Rectal smooth muscle tissue (tissue), 1 donor: ENCODE data around the gene ALKBH7.
A peak's percentile ranks its signal among the peaks of the same experiment; 100 is the strongest.

Experiments used
- H3K27ac ChIP-seq: one replicate; pipeline ENCODE4 v1.7.0; 2013; ENCODE audit warnings: low read depth, low read length, inconsistent platforms
- H3K27me3 ChIP-seq: one replicate; pipeline ENCODE4 v1.7.0; 2013; ENCODE audit warnings: low read length; ENCODE audit not compliant: control insufficient read depth, insufficient read depth
- H3K36me3 ChIP-seq: one replicate; pipeline ENCODE4 v1.7.0; 2013; ENCODE audit warnings: low read length; ENCODE audit not compliant: control insufficient read depth, insufficient read depth
- H3K4me1 ChIP-seq: one replicate; pipeline ENCODE4 v1.7.0; 2013; ENCODE audit warnings: low read length; ENCODE audit not compliant: control insufficient read depth, insufficient read depth
- H3K4me3 ChIP-seq: one replicate; pipeline ENCODE4 v1.7.0; 2013; ENCODE audit warnings: low read length
- H3K9ac ChIP-seq: one replicate; pipeline ENCODE4 v1.7.0; 2013; ENCODE audit warnings: low read length

Gene ALKBH7

GRCh38 chr19:6374711-6375410 is 2.3 kb downstream of the ALKBH7 start:
- peaks cover 6% of the 10 kb centered on the region for H3K4me1 ChIP-seq
- peaks cover 3% of the 10 kb centered on the region for H3K36me3 ChIP-seq
- no peak overlapping the region for H3K9ac ChIP-seq
- no peak overlapping the region for H3K27ac ChIP-seq
- H3K4me3 ChIP-seq: no peak overlapping the region
- H3K27me3 ChIP-seq: no peaks in the 10 kb centered on the region

- H3K27ac ChIP-seq: no peak within 1 kb of the TSS
These were observed 2.9 kb downstream of the ALKBH7 start, which contains the start of gene PSPN for GRCh38 chr19:6375411-6376010. TSS of gene PSPN (minus strand) at chr19:6375933. CDS start at chr19:6375849, 84 bp downstream.

GRCh38 chr19:6376512-6377190 is 4.1 kb downstream of the ALKBH7 start:
- Histone ChIP-seq H3K9ac (no peak overlapping the region), H3K4me1 (peaks cover 6% of the 10 kb centered on the region)

More at GRCh38 chr19:6375411-6376010, 2.9 kb downstream of the ALKBH7 start, which contains the start of gene PSPN:
- Histone ChIP-seq H3K36me3 (peaks cover 10% of the 10 kb centered on the region), H3K9ac (no peak within 1 kb of the TSS), H3K4me3 (no peak within 1 kb of the TSS), H3K27me3 (no peaks in the 10 kb centered on the region), H3K4me1 (peaks cover 6% of the 10 kb centered on the region)

GRCh38 chr19:6378041-6378440 is 5.4 kb downstream of the ALKBH7 start:
- Histone ChIP-seq H3K9ac (no peak overlapping the region), H3K27ac (no peak overlapping the region), H3K4me3 (no peak overlapping the region), H3K36me3 (peaks cover 25% of the 10 kb centered on the region), H3K27me3 (no peaks in the 10 kb centered on the region), H3K4me1 (peaks cover 6% of the 10 kb centered on the region)

More at GRCh38 chr19:6376512-6377190, 4.1 kb downstream of the ALKBH7 start:
- no peak overlapping the region for H3K27ac ChIP-seq
- peaks cover 20% of the 10 kb centered on the region for H3K36me3 ChIP-seq
- no peaks in the 10 kb centered on the region for H3K27me3 ChIP-seq
- no peak overlapping the region for H3K4me3 ChIP-seq

- no peak overlapping the region for H3K9ac ChIP-seq
- H3K27me3 ChIP-seq: no peaks in the 10 kb centered on the region
- peaks cover 6% of the 10 kb centered on the region for H3K4me1 ChIP-seq
- no peak overlapping the region for H3K27ac ChIP-seq
- no peak overlapping the region for H3K4me3 ChIP-seq
- H3K36me3 ChIP-seq: peaks cover 29% of the 10 kb centered on the region
These were observed 5.9 kb downstream of the ALKBH7 start for GRCh38 chr19:6378486-6378885.

GRCh38 chr19:6379744-6380143 is 7.2 kb downstream of the ALKBH7 start:
- H3K36me3 ChIP-seq: peaks cover 30% of the 10 kb centered on the region
- H3K4me3 ChIP-seq: no peak overlapping the region
- no peak overlapping the region for H3K27ac ChIP-seq
- no peaks in the 10 kb centered on the region for H3K27me3 ChIP-seq
- no peak overlapping the region for H3K9ac ChIP-seq
- peaks cover 3% of the 10 kb centered on the region for H3K4me1 ChIP-seq

GRCh38 chr19:6381030-6381750 is 8.6 kb downstream of the ALKBH7 start:
- H3K4me1 ChIP-seq: peaks cover 3% of the 10 kb centered on the region
- H3K9ac ChIP-seq: no peak overlapping the region
- H3K4me3 ChIP-seq: no peak overlapping the region
- H3K27ac ChIP-seq: no peak overlapping the region
- H3K27me3 ChIP-seq: no peaks in the 10 kb centered on the region
- H3K36me3 ChIP-seq: peaks cover 34% of the 10 kb centered on the region

GRCh38 chr19:6383188-6383587 is 10.6 kb downstream of the ALKBH7 start:
- Histone ChIP-seq H3K36me3 (peaks cover 45% of the 10 kb centered on the region), H3K4me3 (no peak overlapping the region)

GRCh38 chr19:6384381-6384780 is 11.8 kb downstream of the ALKBH7 start:
- H3K4me3 ChIP-seq: no peak overlapping the region
- H3K36me3 ChIP-seq: peaks cover 50% of the 10 kb centered on the region
- no peaks in the 10 kb centered on the region for H3K4me1 ChIP-seq

More at GRCh38 chr19:6383188-6383587, 10.6 kb downstream of the ALKBH7 start:
- H3K27ac ChIP-seq: no peak overlapping the region
- H3K4me1 ChIP-seq: no peaks in the 10 kb centered on the region
- H3K9ac ChIP-seq: no peak overlapping the region
- H3K27me3 ChIP-seq: no peaks in the 10 kb centered on the region

GRCh38 chr19:6387372-6387771 is 14.8 kb downstream of the ALKBH7 start:
- no peak overlapping the region for H3K27ac ChIP-seq
- H3K36me3 ChIP-seq: peaks cover 29% of the 10 kb centered on the region
- H3K4me1 ChIP-seq: peaks cover 4% of the 10 kb centered on the region
- no peak overlapping the region for H3K4me3 ChIP-seq
- no peak overlapping the region for H3K9ac ChIP-seq
- no peaks in the 10 kb centered on the region for H3K27me3 ChIP-seq

More at GRCh38 chr19:6384381-6384780, 11.8 kb downstream of the ALKBH7 start:
- Histone ChIP-seq H3K27me3 (no peaks in the 10 kb centered on the region), H3K27ac (no peak overlapping the region), H3K9ac (no peak overlapping the region)

GRCh38 chr19:6392221-6393073 is 19.9 kb downstream of the ALKBH7 start:
- Histone ChIP-seq H3K9ac (peak overlapping the region; percentile 78), H3K4me1 (peaks cover 12% of the 10 kb centered on the region), H3K27me3 (no peaks in the 10 kb centered on the region), H3K27ac (peak overlapping the region; percentile 100), H3K4me3 (peak overlapping the region; percentile 91), H3K36me3 (peaks cover 11% of the 10 kb centered on the region)
